GM18499 (cell line): ENCODE measurements around the gene COL4A2.

ENCODE experiments used
- ATAC-seq: cut with Tn5 transposase; IDR thresholded peaks from one replicate; pipeline ENCODE4 v1.9.1; 2021; ENCODE audit warnings: moderate number of reproducible peaks; ENCODE audit not compliant: insufficient read depth, unreplicated experiment

COL4A2 gene

DNA sequence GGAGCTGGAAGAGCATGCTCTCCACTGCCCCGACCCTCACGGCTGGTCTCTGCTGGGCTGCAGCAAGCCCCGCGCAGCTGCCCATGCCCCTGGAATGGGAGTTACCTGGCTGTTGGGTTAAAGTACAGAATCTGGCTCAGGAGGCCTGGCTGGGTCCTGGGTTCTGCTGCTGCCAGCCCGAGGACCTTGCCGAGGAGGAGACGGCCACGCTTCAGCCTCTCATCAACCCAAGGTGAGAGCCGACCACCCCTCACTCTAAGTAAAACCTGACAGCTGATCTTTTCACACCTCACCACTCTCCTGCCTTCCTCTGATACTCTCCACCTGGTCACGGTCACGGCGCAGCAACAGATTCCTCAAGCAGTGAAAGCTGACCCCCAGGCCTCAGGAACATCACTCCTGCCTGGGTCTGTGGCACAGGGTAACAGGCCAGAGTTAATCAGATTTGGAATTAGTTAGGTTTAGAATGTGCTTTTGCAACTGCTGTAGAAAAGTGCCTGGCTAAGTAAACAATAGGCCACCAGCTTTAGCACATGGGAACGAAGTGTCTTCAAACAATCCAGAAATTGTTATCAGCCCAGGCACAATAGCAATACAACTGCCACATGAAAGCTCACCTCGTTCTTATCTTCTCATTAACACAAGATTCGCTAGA lies 233.9 kb downstream of the COL4A2 start:
- no peak for ATAC-seq

DNA sequence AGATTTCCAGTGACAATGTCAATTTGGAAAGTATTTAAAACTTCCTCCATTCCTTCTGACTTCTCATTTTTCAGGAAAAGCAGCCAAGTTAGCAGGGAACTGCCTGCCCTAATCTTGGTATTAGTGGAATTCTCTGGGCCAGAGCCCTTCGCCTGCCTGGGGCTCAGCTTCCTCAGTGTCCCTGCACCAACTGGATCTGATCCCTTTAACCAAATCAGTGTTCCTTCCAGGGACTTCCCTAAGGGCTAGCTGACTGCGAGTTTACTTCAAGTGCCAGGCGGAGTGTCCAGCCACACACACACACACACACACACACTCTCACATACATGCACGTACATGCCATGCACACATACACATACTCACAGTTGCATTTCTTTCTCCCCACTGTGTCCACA lies 234.4 kb downstream of the COL4A2 start:
- no peak for ATAC-seq

DNA sequence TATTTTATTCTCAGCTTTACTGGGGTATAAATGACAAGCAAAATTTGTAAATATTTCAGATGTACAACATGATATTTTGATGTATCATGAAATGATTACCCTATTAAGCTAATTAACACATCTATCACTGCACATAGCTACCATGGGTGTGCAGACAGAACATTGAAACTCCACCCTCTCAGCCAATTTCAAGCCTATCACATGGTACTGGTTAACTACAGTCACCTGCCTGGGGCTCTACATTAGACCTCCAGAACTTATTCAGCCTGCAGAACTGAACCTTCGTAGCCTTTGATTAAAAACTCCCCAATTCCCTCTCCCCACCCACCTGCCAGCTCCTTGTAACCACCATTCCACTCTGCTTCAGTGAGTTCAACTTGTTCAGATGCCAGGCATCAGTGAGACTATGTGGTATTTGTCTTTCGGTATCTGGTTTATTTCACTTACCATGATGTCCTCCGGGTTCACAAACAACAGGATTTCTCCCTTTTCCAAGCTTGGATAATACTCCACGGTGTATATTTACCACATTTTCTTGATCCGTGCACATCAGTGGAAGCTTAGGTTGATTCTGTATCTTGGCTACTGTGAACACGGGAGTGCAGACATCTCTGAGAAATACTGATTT lies 235.2 kb downstream of the COL4A2 start:
- ATAC-seq, result no peak

DNA sequence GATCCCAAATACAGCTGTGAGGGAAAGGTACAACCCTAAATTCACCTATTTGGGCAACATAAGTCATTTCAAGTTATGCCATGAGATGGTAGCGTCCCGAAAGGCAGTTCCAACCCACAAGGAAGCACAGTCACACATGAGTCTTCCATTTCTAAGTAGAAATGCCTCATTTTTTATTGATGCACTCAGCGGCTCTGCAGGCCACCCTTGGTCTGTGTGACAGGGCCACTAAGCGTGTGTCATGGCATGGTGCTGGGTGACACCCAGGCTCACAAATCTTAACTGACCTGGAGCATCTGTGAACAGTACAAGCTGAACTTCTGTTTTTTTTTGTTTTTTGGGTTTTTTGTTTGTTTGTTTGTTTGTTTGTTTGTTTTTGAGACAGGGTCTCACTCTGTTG lies 239.3 kb downstream of the COL4A2 start:
- no peak for ATAC-seq

DNA sequence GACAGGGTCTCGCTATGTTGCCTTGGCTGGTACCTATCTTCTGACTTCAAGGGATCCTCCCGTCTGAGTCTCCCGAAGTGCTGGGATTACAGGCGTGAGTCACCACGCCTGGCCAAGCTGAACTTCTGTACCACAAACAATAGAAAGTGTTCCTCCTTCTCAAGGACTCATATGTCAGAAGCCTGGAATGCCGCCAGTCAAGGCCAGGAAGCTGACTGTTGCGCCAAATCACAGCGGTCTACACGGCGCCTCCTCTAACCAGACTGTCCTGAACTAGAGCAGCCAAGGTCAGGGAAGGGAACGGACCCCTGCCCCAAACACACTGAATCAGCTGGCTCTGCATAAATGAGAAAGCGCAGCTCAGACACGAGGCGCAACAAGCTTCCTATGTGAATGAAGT lies 239.8 kb downstream of the COL4A2 start:
- no peak for ATAC-seq

DNA sequence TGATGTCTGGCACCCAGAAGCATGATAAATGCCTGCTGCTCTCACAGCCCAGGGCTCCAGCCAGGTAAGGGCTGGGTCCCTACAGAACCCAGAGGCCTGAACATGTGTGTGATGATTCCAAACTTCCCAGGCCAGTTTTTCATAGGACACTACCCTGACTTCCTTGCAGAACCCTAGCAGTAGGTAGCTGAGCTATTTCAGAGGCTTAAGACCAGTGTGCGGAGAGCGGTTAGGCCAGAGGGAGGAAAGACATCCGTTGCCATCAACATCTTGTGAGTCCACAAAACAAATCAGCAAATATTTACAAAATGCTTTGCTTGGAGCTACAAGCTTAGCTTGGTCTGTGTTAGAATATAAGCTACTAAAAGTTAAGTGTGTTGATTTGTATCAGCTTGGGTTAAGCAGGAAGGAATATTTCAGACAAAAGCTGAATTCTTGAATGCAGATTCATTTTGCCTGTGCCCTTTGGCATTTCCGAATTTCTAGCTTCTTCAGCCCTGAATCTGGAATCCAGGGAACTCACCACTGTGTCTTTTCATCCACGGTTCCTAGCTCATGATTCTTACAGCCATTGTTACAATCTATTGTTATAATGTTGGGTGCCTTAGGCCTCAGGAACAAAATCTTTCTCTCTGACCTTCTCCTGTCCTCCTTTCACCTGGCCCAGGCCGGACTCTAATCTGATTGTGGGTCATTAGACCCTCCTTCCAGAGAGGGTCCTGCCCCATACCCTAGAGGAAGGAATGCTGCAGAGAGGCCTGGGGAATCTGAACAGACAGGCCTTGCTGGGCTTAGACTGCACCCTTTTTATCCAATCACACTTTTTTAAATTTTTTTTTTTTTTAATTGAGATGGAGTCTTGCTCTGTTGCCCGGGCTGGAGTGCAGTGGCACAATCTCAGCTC lies 242.1 kb downstream of the COL4A2 start:
- ATAC-seq, result no peak

DNA sequence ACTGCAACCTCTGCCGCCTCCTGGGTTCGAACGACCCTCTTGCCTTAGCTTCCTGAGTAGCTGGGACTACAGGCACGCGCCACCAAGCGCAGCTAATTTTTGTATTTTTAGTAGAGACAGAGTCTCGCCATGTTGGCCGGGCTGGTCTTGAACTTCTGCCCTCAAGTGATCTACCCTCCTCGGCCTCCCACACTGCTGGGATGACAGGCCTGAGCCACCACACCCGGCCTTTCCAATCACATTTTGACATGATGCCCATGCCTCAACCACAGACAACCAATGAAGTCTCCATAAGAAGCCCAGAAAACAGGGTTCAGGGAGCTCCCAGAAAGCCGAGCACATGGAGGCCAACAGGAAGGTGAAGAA lies 242.7 kb downstream of the COL4A2 start:
- no peak for ATAC-seq

DNA sequence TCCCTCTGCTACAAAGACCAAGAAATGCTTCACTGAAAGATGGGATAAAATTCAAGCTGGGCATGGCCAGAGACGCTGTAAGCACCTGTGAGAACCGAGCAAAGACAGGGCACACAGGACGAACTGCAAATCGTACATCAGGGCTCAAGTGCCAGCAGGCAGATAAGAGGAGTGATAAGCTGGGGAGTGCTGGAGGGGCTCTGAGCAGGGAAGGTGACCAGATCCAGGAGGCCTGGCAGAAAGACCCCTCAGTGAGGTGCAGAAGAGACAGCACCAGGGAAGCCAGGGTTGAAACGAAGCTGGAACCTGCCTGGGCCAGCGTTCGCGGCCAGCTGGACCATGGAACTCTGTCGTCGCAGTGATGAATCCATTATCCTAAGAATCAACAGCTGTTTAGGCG lies 244.2 kb downstream of the COL4A2 start:
- no peak for ATAC-seq

DNA sequence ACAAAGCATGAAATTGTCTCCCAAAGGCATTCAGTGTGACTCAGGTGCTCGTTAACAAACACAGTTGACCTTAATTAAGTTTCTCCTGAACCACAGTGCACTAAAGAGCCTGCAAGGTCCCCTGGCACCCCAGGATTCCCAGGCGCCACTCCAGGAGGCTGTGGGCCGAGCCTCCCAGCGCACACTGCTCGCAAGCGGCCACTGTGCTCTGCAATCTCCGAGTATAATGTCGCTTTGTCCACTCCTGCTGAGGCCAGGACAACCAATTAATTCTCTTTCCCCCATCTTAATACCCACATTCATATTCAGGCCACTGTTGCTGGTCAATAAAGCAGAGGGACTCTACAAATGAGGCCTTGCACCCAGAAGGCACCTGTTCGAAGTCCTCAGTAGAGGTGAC lies 245.7 kb downstream of the COL4A2 start:
- no peak for ATAC-seq

DNA sequence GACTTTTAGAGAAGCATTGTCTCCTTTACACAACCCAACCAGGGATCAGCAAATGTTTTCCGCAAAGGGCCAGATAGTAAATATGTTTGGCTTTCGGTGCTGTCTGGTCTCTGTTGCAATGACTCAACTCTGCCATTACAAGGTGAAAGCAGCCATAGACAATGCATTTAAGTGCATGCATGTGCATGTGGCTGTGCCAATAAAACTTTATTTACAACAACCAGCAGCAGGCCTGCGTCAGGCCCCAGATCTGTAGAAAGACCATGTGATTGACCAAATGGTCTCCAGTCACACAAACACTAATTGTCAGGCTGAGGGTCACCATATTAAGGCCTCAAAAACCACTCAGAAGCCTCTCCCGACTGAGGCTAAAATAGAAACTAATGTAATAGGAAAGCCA lies 246.3 kb downstream of the COL4A2 start:
- no peak for ATAC-seq

DNA sequence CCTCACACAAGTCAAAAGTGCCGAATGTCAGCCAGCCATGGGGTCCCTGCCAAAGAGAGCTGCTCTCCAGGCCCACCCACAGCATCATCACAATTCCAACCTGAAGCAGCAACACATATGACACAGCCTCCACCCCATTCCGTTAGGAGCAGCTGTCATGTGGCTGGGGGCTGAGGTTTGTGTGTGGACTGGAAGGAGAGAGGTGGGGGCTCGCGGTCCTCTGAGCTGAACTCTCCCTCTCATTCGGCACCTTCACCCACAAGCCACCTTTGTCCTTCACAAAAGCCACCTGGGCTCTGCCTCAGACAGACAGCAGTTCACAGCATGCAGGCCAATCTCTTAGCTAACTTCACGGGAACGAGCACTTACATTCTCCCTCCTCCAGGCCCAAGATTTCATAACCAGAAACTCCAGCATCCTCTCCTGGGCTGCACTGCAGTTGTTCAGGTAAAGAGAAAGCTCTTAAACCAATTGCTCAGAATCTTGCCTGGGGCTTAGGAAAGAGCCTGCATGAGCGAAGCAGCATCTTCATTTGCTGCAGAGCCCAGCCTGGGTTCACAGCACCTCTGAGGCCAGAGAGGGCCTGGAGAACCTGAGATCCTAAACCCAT lies 247.2 kb downstream of the COL4A2 start:
- ATAC-seq, result no peak

DNA sequence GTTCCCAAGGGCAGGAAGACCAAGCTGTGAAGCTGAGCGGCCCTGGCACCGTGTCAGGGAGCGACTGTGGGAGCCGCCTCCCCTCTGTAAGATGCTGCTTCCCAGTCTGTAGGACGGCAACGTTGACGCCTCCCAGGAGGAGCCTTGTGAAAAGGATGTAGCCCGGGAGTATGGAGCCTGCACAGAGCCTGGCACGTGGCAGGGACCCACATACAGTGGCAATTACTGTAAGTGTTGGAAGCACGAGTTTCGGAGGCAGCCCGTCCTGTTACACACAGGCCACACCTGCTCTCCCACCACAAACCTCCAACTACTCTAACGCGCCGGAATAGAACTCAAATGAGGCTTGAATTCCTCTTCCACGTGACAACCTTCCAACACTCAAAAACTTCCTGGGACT lies 247.9 kb downstream of the COL4A2 start:
- no peak for ATAC-seq

DNA sequence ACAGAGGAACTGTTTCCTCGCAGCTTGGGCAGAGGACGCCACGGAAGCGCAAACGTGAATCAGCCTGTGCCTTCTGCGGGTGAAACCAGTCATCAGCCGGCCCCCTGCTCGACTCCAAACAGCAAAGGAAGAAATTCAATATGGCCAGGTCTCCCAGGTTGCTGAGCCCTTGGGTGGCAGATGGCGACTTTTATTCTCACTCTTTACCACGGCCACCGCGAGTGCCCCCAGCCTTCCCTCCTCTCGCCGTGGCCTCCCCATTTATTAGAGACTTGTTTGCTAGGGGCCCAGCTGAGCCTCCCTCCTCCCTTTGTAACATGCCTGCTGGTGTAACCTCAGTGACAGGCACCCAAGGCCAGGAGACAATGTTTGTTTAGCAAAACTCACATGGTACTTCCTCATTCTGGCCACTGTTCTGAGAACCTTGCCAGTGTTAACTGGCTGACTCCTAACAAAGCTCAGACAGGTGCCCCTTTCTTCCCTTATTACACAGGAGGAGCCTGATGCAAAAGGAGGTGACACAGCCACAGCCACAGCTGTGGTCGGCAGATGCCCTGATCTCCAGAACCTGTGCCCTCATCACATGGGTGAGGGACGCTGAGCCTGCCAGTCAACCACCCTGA lies 248.6 kb downstream of the COL4A2 start:
- ATAC-seq, result no peak

DNA sequence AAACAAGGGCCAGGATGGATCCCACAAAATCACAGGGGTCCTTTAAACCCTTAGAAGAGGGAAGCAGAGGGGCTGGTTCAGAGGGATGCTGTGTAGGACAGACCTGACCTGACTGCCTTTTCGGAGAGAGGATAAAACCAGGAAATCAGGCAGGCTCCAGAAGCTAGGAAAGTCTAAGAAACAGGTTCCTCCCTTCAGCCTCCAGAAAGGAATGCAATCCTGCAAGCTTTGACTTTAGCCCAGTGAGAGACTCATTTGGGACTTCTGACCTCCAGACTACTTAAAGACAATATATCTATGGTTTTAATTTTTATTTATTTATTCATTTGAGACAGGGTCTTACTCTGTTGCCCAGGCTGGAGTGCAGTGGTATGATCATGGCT lies 249.1 kb downstream of the COL4A2 start:
- no peak for ATAC-seq

DNA sequence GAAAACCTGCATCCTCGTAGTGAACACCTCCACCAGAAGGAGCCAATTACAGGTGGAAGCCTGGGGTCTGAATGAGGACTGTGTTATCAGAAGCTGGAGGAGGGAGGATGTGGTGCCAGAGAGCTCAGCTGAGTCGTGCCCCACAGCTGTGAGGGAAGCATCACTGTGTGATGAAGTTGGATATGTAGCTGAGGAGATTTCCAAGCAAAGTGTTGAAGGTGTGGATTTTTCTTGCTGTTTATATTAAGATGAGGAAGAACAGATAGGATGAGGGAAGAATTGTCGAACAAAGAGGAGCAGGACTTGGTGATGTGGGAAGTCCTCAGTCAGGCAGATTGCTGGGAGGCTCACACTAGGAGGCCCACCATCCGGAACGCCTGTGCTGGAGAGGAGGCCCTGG lies 250.0 kb downstream of the COL4A2 start:
- ATAC-seq, result no peak

DNA sequence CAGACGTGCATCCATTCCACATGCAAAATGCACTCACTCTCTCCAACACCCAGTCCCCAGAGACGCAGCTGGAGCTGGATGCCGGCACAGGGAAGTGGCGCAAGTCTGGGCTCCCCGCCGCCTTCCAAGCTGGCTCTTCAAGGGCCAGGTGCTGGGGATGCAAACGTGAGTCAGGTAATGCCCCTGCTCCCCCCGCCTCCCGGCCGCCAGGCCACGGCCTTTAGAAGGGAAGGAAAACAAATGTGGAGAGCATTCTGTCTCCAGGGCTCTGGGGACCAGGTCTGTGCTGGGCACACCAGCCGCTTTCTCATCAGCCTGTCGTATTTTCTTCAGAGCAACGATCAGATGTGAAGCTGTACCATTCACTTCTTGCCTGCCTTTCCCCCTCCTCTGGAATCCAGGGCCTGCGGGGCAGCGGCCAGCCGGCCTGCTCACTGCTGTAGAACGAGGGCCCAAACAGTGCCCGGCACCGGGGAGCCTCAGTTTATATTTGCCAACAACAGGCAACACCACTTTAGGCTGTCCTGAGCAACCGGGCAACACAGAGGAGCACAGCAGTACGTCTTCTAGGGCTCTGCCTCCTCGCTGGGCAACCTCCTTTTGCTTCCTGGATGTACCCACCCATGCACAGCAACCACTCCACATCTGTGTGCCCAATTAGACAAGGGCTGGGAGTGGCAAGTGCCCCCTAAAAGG lies 250.7 kb downstream of the COL4A2 start:
- no peak for ATAC-seq

DNA sequence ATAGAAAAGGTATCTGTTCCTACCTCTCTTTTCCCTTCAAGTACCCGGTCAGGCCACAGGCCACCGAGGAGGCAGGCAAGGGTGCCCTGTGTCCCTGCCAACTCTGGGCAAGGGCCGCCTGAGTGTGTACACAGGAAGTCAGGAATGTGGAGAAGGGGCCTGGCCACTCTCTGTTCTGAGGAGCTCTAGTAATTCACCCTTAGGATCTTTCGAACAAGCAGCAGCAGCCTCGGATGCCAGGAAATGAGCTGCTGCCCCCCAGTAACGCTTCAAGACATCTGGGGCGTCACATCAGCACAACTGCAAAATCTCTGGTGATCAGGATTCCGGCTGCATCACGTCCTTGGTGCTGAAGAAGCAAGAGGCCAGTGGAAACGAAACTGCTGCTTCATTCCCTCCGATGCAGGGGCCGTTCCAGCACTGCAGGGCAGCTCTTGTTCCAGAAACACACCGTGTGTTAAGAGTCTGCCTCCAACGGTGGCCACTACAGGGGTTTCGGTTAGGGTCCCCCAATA lies 252.4 kb downstream of the COL4A2 start:
- no peak for ATAC-seq

DNA sequence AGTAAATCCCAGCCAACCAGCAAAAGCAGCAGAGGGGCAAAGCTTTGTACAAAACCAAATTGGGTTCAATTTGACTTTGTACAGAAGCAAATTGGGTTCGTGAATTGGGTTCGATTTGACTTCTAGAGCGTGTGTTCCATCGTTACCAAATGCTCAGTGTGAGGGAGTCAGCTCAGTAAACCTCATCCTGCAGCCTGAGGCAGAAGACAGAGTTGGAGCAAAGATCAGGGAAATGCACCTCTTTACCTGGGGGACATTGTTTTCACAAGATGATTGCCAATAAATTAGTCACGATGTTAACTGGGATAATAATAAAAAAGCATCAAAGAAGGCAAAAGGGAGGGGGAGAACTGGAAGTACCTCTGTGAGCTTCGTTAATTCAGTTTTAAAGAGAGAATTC lies 252.9 kb downstream of the COL4A2 start:
- ATAC-seq, result no peak

DNA sequence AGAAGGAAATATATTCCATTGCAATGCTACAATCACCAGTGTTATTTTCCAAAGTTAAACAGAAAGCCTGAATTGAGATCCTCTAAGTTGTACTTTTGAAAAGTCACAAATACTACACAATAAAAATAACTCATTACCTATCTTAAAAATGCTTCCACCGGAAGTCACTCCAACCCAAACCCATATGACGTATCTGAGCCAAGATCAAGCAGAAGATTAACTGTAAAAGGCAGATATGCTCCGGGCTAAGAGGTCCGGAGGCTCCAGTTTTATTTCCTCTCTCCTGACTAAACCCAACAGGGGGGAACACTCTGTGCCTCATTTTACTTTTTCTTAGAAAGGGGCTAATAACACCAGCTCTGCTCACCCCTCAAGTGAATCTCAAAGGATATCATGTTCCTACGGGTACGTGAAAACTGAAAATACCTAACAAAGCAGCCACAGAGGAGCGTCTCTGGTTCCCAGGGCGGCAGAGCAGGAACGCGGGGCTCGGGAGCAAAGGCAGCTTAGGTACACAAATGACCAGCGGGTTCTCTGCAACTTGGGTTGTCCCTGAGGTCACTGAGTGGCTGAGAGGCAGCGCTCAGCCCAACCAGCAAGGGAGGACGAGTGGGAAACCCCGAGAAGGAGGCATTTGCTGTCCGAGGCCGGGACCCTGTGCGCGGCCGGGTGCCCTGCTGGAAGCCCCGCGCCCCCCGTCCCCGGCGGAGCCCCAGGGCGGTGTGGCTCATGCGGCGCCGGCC lies 253.7 kb downstream of the COL4A2 start:
- ATAC-seq, result no peak
